K562 (cell line): ENCODE results near the gene MYO7A. TPM values are rescaled to one million over a fixed set of nuclear protein-coding genes. Genes with fewer than 3 reads are reported as not detected.

Source experiments
- ATAC-seq: fragments of 200-7000 bp; cut with Tn5 transposase; 3 replicates; pipeline ENCODE4 v1.9.1; 2020; ENCODE audit warnings: moderate library complexity
- BruUV-seq: library from RNA; stranded (reverse); fragments of 400-500 nt; replicated peaks from 2 replicates; lab custom pipeline; 2021; lab: Mats Ljungman, UMichigan
- CTCF ChIA-PET: fragments of 300-600 bp; formaldehyde crosslinking; extraction: SDS; loops from one replicate; lab custom pipeline; 2021; ENCODE audit warnings: low intra/inter-chr PET ratio; lab: Yijun Ruan, JAX
- POLR2A ChIA-PET: fragments of 300-600, 350-650 bp; sonication (Branson Sonifier 250); formaldehyde crosslinking; extraction: SDS; loops from one replicate; lab custom pipeline; 2021; ENCODE audit warnings: antibody characterized with exemption, inconsistent platforms; lab: Yijun Ruan, JAX
- DNase-seq, 4 experiments: peaks; one replicate each; pipeline versions ENCODE4 v3.0.0 to v3.0.0-alpha.2; 2011 to 2018; ENCODE audit warnings: low spot score in 3 of 4, mixed read lengths in 3 of 4; ENCODE audit errors: extremely low read depth in 1 of 4
- FAIRE-seq: peaks from 2 replicates; lab custom pipeline; 2011; peaks lifted over from hg19 to GRCh38; lab: Jason Lieb, UNC
- H2AFZ ChIP-seq: 2 replicates; pipeline ENCODE4 v1.6.0; 2011; ENCODE audit warnings: low read depth, low read length, control low read depth, inconsistent platforms
- H3K27ac ChIP-seq: fragments of 200-600 bp; 3 replicates; pipeline ENCODE4 v1.8.0; 2011; ENCODE audit warnings: low read depth, mild to moderate bottlenecking, control low read depth, inconsistent platforms, low read length, moderate library complexity, mixed read lengths; ENCODE audit errors: extremely low read depth
- H3K27me3 ChIP-seq, 2 experiments: fragments of 300-600 bp in 1 of 2; 2 replicates in 1 of 2; 3 replicates in 1 of 2; pipeline versions ENCODE4 v1.6.0 to v1.8.0; 2011; ENCODE audit warnings: inconsistent platforms in 2 of 2, low read length in 2 of 2, mild to moderate bottlenecking in 1 of 2, mixed read lengths in 1 of 2, moderate library complexity in 1 of 2; ENCODE audit not compliant: control insufficient read depth in 2 of 2, insufficient read depth in 2 of 2
- H3K36me3 ChIP-seq: fragments of 300-600 bp; 3 replicates; pipeline ENCODE4 v1.8.0; 2011; ENCODE audit warnings: mild to moderate bottlenecking, low read length, inconsistent platforms; ENCODE audit not compliant: control insufficient read depth, insufficient read depth
- H3K4me1 ChIP-seq, 2 experiments: fragments of 200-600 bp in 1 of 2; replicated peaks in 1 of 2; 2 replicates in 1 of 2; 3 replicates in 1 of 2; pipeline versions ENCODE4 v1.5.1 to v1.8.0; 2011; ENCODE audit warnings: inconsistent platforms in 2 of 2, low read length in 2 of 2, mild to moderate bottlenecking in 1 of 2, mixed read lengths in 1 of 2, moderate library complexity in 1 of 2; ENCODE audit not compliant: control insufficient read depth in 2 of 2, insufficient read depth in 2 of 2
- H3K4me2 ChIP-seq: 2 replicates; pipeline ENCODE4 v1.6.1; 2011; ENCODE audit warnings: low read length, control low read depth, inconsistent platforms, mixed read lengths; ENCODE audit not compliant: insufficient read depth
- H3K4me3 ChIP-seq: fragments of 200-600 bp; sonication (generic), shearing (Covaris generic); 2 replicates; pipeline ENCODE4 v1.5.1; 2016; ENCODE audit warnings: control low read depth, inconsistent platforms
- H3K79me2 ChIP-seq: fragments of 200-600 bp; 3 replicates; pipeline ENCODE4 v1.8.0; 2011; ENCODE audit warnings: low read length, inconsistent platforms; ENCODE audit not compliant: control insufficient read depth, insufficient read depth
- H3K9ac ChIP-seq, 2 experiments: 2 replicates each; pipeline versions ENCODE4 v1.6.0 to v1.6.1; 2011; ENCODE audit warnings: low read depth in 2 of 2, low read length in 2 of 2, control low read depth in 1 of 2, inconsistent platforms in 1 of 2, mild to moderate bottlenecking in 1 of 2, mixed read lengths in 1 of 2; ENCODE audit not compliant: insufficient read depth in 1 of 2
- H3K9me1 ChIP-seq: one replicate; pipeline ENCODE4 v1.6.0; 2011; ENCODE audit warnings: inconsistent platforms, mild to moderate bottlenecking, low read length, moderate library complexity; ENCODE audit not compliant: control insufficient read depth, insufficient read depth
- H3K9me3 ChIP-seq: replicated peaks from 2 replicates; pipeline ENCODE4 v1.5.1; 2011; ENCODE audit warnings: low read depth, low read length, inconsistent platforms; ENCODE audit not compliant: control insufficient read depth, insufficient read depth
- H4K20me1 ChIP-seq: replicated peaks from 2 replicates; pipeline ENCODE4 v1.6.1; 2011; ENCODE audit warnings: low read length, inconsistent platforms, mixed read lengths; ENCODE audit not compliant: control insufficient read depth, insufficient read depth
- CHD2 ChIP-seq: IDR thresholded peaks from 2 replicates; pipeline ENCODE4 v1.6.1; 2011; ENCODE audit warnings: low read depth, low read length
- CHD7 ChIP-seq: fragments of 200-600 bp; sonication (generic); IDR thresholded peaks from one replicate; pipeline ENCODE4 v1.6.1; 2012; ENCODE audit warnings: mild to moderate bottlenecking, low read depth, low read length, inconsistent platforms
- FOXK1 ChIP-seq: sonication (generic); formaldehyde crosslinking; IDR thresholded peaks from 2 replicates; pipeline ENCODE4 v1.8.0; 2022; ENCODE audit warnings: missing genetic modification reagents, mild to moderate bottlenecking, borderline replicate concordance
- KDM2B ChIP-seq: fragments of 250-450 bp; sonication (Bioruptor Pico); IDR thresholded peaks from 2 replicates; pipeline ENCODE4 v1.8.0; 2021; ENCODE audit warnings: mild to moderate bottlenecking, moderate library complexity
- RBM22 ChIP-seq: fragments of 200-400 bp; formaldehyde crosslinking; IDR thresholded peaks from 2 replicates; pipeline ENCODE4 v1.6.1; 2018; ENCODE audit warnings: low read length, low read depth; ENCODE audit not compliant: poor library complexity, severe bottlenecking
- SIX5 ChIP-seq, 2 experiments: IDR thresholded peaks; 2 replicates each; pipeline ENCODE4 v1.6.1; 2011; ENCODE audit warnings: low read length in 2 of 2, borderline replicate concordance in 1 of 2, low read depth in 1 of 2, mild to moderate bottlenecking in 1 of 2, moderate library complexity in 1 of 2; ENCODE audit not compliant: insufficient read depth in 1 of 2
- SRSF7 ChIP-seq: fragments of 200-400 bp; formaldehyde crosslinking; optimal IDR thresholded peaks from 2 replicates; pipeline ENCODE3; 2017; ENCODE audit warnings: mild to moderate bottlenecking, low read depth, low read length
- ZC3H11A ChIP-seq: IDR thresholded peaks from 2 replicates; pipeline ENCODE4 v1.6.1; 2012; ENCODE audit warnings: low read depth, low read length, improper control_type of control experiment
- ZNF140 ChIP-seq: fragments of 250-450 bp; sonication (Bioruptor Pico); IDR thresholded peaks from 2 replicates; pipeline ENCODE4 v1.8.0; 2021; ENCODE audit warnings: moderate library complexity, mild to moderate bottlenecking, inconsistent platforms
- WGBS: fragments of 100-300 bp; shearing (Covaris generic); methylation state at CpG from one replicate; pipeline ENCODE4 v1.1.6; 2016; ENCODE audit warnings: low coverage, mixed read lengths; ENCODE audit not compliant: insufficient coverage; ENCODE audit errors: missing lambda C conversion rate; 5-methylcytosine and 5-hydroxymethylcytosine counted together
- in situ Hi-C: fragments of 300-500 bp; cut with MboI; formaldehyde crosslinking; loops from 4 replicates; pipeline ENCODE4 v1.15.0; 2018; ENCODE audit warnings: inconsistent platforms, mixed read lengths
- intact Hi-C: fragments of 100-400 bp; cut with micrococcal nuclease; formaldehyde crosslinking; loops from 2 replicates; pipeline ENCODE4 v1.14.2; 2022
- polyA plus RNA-seq, 8 experiments: library from polyadenylated mRNA; depleted of rRNA in 4 of 8; stranded (reverse) in 5 of 8; unstranded in 3 of 8; fragments of >200 nt; fragmentation: Nextera tagmentation in 2 of 8; fragmentation: Illumina TruSeq in 1 of 8; extraction: Ambion mirVana in 2 of 8; extraction: Trizol in 1 of 8; gene quantifications; 2 replicates each; pipeline versions ENCODE4 v1.2.1 to v1.2.3, GENCODE V29; 2011 to 2014; ENCODE audit warnings: inconsistent platforms in 1 of 8, missing spikeins in 1 of 8
- total RNA-seq, 7 experiments: library from RNA; depleted of rRNA in 6 of 7; stranded (reverse); fragments of >200 nt in 6 of 7; fragmentation: Illumina TruSeq in 2 of 7; extraction: Trizol in 2 of 7; gene quantifications; 2 replicates each; pipeline versions ENCODE4 v1.2.1 to v1.2.3, GENCODE V29; 2011 to 2021; ENCODE audit warnings: low replicate concordance in 1 of 7
- TF ChIP-seq, protein P1 (sequence below): fragments of 250-450 bp; sonication (Bioruptor Pico); IDR thresholded peaks from 2 replicates; pipeline ENCODE4 v1.4.0; 2020; ENCODE audit warnings: mild to moderate bottlenecking, moderate library complexity

The MYO7A gene
- total and polyA plus RNA-seq, 9 of the 15 experiments (the other 6 are each of a cell fraction or from before 2014, with no cell fraction given), result 0.01 to 0.11 (median 0.07) TPM; not detected in 1

GRCh38 chr11:77223797-77224196 lies 95.8 kb downstream of the MYO7A start:
- no peak overlapping the region for H3K4me2 ChIP-seq
- no peaks in the 10 kb centered on the region for H3K4me1 ChIP-seq
- no peaks in the 10 kb centered on the region for H3K36me3 ChIP-seq
- POLR2A ChIA-PET, result interaction anchor here (1.6 kb wide), 1 partner anchor 12 kb away, joined by 5 read pairs; no protein-coding TSS in a partner anchor
- no peak overlapping the region for H3K27ac ChIP-seq
- H2AFZ ChIP-seq, result no peak overlapping the region
- intact Hi-C loops, result no loop called here
- H3K27me3 ChIP-seq, result peaks cover 0 to 28% of the 10 kb centered on the region in 2 experiments; a peak in 4 of 5 replicates
- no peaks in the 10 kb centered on the region for H3K79me2 ChIP-seq
- H3K9ac ChIP-seq, result no peak overlapping the region
- no peaks in the 10 kb centered on the region for H3K9me3 ChIP-seq
- no peaks in the 10 kb centered on the region for H3K9me1 ChIP-seq
- H3K4me3 ChIP-seq, result no peak overlapping the region
- ATAC-seq (no peak), DNase-seq (no peak), FAIRE-seq (no peak)
- no peaks in the 10 kb centered on the region for H4K20me1 ChIP-seq
- 0% methylated on average over 9 of the region's 9 CpGs for WGBS
- in situ Hi-C loops, result no loop called here
- BruUV-seq, result no TSS peak
- CTCF ChIA-PET, result no interaction called here
- TF ChIP-seq ZNF140 (CRISPR knock-in tag) (no peak), ZC3H11A (no peak), RBM22 (no peak), SIX5 (IDR thresholded peaks at IDR 0.05; ENCODE audit: borderline replicate concordance in 1 of 2, insufficient read depth in 1 of 2, low read depth in 1 of 2, low read length in 2 of 2) (no peak), CHD2 (no peak), FOXK1 (no peak), CHD7 (no peak), SRSF7 (no peak), KDM2B (CRISPR knock-in tag) (no peak)
- TF ChIP-seq, protein P1, sequence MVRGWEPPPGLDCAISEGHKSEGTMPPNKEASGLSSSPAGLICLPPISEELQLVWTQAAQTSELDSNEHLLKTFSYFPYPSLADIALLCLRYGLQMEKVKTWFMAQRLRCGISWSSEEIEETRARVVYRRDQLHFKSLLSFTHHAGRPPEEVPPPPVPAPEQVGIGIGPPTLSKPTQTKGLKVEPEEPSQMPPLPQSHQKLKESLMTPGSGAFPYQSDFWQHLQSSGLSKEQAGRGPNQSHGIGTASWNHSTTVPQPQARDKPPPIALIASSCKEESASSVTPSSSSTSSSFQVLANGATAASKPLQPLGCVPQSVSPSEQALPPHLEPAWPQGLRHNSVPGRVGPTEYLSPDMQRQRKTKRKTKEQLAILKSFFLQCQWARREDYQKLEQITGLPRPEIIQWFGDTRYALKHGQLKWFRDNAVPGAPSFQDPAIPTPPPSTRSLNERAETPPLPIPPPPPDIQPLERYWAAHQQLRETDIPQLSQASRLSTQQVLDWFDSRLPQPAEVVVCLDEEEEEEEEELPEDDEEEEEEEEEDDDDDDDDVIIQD (CRISPR knock-in tag), result no peak
